Stimulated activated CD4-positive, alpha-beta T cell treated with anti-CD3 and anti-CD28 coated beads, TNF-alpha, amount 100 ng/mL, for 1 hour (primary cell): Measurements from ENCODE around the gene CALML3.

ENCODE experiments used
- DNase-seq, 3 donors: peaks; one replicate each; pipeline ENCODE4 v3.0.0-alpha.2; 2020; ENCODE audit warnings: low read depth in 3 of 3, low spot score in 1 of 3

Gene CALML3

GRCh38 chr10:5490698-5491464, 33.9 kb upstream of the CALML3 start:
- no peak for DNase-seq

GRCh38 chr10:5491477-5491876, 33.3 kb upstream of the CALML3 start:
- DNase-seq, result no peak

GRCh38 chr10:5492322-5492855, 32.4 kb upstream of the CALML3 start:
- DNase-seq, result no peak

- no peak for DNase-seq
These were observed 31.7 kb upstream of the CALML3 start for GRCh38 chr10:5492929-5493576.

DNA sequence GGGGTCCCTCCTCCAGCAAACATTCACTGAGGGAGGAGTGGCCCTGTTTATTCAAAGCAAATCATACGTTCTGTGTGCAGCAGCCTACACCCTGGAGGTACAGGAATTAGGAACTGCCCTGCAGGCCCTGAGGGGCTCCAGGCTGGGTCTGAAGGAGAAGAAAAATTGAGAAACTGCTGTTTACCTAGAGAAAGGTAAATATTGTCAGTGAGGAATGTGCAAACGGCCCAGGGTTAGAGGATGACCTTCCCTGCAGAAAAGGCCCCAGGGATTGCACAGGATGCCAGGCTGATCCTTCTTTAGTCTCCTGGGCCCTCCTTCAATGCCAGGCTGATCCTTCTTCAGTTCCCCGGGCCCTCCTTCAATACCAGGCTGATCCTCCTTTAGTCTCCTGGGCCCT, 31.1 kb upstream of the CALML3 start:
- no peak for DNase-seq

DNA sequence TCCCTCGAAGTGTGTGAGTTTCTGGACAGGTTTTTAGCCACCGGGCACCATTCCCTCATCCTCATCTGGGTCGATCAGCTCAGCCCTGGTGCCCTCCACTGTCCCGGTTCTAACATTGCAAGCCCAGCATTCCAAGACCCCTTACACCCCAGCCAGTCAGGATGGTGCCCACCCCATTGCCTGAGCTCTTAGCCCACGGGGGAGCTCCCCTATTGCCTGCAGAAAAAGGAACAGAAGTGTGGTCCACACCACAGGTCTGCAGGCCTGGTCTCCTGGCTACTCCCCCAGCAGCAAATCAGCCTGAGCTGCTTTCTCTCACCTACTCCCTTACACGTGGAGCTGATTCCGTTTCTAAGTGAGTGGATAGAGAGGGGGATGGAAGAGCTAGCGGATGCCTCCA, 30.1 kb upstream of the CALML3 start:
- no peak for DNase-seq

DNA sequence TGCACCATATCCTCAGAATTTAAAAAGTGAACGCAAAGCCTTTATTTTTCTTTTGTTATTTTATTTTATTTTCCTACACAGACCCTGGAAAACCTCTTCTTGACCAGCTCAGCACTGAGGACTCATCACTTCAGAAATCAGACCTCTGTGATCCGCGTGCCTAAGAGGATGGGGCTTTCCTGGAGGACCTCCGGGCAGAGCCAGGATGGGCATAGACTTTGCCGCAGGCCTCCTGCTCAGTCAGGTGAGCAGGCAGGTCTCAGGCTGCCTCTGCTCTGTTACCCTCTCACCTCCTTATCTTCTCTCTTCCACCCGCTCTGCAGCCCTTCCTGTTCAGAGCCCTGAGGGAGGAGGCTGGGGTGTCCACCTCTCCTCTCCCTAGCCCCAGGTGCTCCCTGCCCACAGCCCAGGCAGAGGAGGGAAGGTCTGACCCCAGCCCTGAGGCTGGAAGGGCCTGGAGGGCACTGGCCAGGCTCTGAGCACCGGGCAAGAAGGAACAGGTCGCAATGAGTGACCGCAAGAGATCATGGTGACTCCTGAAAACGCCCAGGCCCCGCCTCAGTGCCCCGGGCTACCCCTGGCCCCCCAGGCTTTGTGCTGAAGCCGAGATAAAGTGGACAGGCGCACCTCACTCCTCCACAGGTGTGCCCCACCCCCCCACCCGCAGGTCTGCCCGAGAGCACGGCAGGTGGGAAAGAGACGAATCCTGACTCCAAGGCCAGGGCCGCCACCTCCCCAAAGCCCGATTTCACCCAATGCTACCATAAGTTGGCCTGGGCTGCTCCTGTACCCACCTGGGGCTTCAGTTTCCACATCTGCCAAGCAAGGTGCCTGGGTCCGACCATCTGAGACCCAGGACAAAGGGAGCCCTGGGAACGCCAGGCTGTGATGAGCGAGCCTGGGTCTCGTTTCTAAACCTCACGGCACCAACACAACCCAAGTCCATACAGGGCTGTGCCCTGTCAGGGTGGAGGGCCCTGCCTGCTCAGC, 28.2 kb upstream of the CALML3 start:
- no peak for DNase-seq

DNA sequence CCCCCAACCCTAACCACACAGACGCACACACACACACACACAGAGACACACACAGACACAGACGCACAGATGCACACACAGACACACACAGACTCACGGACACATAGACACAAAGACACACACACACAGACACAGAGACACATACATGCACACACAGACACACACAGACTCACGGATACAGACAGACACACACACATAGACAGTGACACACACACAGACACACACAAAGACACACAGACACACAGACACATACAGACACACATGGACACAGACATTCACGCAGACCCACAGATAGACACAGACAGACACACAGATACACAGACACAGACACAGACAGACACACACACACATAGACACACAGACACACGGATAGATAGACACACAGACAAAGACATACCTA, 27.5 kb upstream of the CALML3 start:
- DNase-seq, result no peak

GRCh38 chr10:5497948-5498730, 26.6 kb upstream of the CALML3 start:
- DNase-seq, result no peak

DNA sequence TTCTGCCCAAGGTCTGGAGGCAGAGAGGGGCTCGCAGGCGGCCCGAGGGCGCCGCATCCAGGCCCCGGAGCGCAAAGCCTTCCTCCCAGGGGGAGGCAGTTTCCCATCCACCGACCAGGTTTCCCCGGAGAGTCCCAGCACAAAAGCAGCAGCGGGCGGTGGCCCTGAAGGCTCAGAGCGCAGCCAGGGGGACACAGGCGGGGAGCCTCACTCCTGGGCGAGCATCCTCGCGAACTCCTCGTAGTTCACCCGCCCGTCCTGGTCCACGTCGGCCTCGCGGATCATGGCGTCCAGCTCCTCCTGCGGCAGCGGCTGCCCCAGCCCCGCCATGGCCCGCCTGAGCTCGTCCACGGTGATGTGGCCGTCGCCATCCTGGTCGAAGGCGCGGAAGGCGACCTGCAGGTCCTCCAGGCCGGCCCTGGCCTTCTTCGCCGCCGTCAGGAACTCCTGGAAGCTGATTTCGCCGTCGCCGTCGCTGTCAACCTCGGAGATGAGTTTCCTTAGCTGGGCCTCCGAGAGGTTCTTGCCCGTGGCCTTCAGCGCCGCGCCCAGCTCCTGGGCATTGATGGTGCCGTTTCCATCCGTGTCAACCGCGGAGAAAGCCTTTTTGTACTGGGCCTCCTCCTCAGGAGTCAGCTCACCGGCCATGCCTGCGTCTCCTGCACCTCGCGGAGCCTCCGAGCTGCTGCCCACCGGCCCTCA, 25.8 kb upstream of the CALML3 start:
- no peak for DNase-seq

GRCh38 chr10:5499493-5500140, 25.1 kb upstream of the CALML3 start, which contains the start of gene CALML5:
Gene CALML5 (minus strand): TSS chr10:5499570. CDS start chr10:5499438, 132 bp downstream.
- no peak for DNase-seq

DNA sequence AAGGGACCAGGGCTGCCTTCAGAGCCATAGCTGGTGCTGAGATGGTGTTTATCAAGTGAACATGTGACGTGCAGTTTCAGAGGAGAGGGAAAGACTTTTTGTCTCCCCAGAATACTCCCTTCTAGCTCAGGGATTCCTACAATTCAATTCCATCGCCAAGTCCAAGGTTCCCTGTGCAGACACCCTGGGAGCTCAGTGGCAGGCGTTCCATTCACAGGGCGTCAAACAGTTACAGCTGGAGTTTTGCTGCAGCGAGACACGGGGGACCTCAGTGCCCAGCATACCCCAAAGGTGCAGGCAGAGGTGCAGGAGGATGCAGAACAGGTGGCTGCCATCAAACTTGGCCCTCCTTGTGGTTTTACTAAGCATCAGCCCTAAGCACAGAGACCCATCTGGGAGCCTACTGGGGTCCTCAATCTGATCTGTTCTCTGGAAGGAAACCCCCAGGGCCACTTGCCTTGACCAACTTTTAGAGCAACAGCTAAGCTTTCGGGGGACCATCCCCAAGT, 24.5 kb upstream of the CALML3 start:
- no peak for DNase-seq

- no peak for DNase-seq
These were observed 23.9 kb upstream of the CALML3 start for GRCh38 chr10:5500910-5501309.

DNA sequence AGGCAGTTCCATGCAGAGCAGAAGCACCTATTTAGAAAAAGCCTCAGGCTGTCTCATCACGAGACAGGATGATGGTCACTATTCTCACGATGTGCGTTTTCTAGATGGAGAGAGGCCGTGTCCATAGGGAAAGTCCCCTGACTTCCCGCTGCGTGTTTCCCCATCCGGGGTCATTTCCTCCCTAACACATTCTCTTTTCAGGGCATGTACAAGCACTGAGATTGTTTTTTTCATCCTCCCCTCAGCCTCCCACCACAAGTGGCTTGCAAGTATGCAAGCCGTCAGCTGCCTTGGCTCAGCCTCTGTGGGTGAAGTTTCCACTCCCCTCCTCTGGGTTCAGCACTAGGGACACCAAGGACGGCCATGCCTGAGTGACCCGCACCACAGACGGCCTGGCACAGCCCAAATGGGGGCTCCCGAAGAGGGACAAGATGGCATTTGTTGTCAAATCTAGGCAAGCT, 22.7 kb upstream of the CALML3 start:
- DNase-seq, result no peak

GRCh38 chr10:5502571-5503476, 21.9 kb upstream of the CALML3 start:
- DNase-seq, result no peak

GRCh38 chr10:5503477-5503835, 21.3 kb upstream of the CALML3 start:
- no peak for DNase-seq

- no peak for DNase-seq
These were observed 20.4 kb upstream of the CALML3 start for GRCh38 chr10:5504146-5505072.
